AG04449 (cell line): ENCODE measurements around the gene FANK1.

Experiments
- CTCF ChIA-PET: fragments of 350-600 bp; formaldehyde crosslinking; extraction: SDS; loops from one replicate; lab custom pipeline; 2021; ENCODE audit warnings: antibody characterized with exemption; lab: Yijun Ruan, JAX
- POLR2A ChIA-PET: fragments of 400-600, 350-600 bp; formaldehyde crosslinking; extraction: SDS; loops from one replicate; lab custom pipeline; 2020; ENCODE audit warnings: antibody characterized with exemption, inconsistent platforms; lab: Yijun Ruan, JAX
- DNase-seq: peaks from one replicate; pipeline ENCODE4 v3.0.0-alpha.2; 2010; ENCODE audit warnings: low read depth, low spot score
- H3K4me3 ChIP-seq: 2 replicates; pipeline ENCODE4 v1.5.1; 2011; ENCODE audit warnings: low read depth, mild to moderate bottlenecking, control low read depth, low read length
- TF ChIP-seq, protein P1 (sequence below): IDR thresholded peaks from one replicate; pipeline ENCODE4 v1.5.1; 2011; ENCODE audit warnings: mild to moderate bottlenecking, moderate library complexity, low read length, control low read depth, inconsistent platforms; ENCODE audit not compliant: insufficient read depth; ENCODE audit errors: missing control alignments

Gene FANK1

DNA sequence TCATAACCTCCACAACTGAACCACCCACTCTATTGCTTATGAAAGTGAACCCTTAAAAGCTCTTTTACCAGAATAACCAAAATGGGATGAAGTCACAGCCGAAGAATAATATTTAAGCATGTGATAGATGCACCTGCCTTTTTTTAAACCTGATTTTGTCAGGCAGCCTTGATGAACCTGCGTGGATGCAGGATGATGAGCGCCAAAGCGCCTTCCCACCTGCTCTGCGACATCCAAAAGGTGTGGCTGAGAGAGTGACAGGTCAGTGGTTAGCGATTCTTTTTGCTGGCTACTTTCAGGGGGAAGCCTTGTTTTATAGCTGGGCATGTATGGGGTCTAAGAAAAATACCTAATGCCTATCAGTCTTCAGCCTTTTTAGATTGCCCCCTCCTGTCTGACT is 157.8 kb downstream of the FANK1 start:
- CTCF ChIA-PET, result no interaction called here
- DNase-seq, result no peak
- POLR2A ChIA-PET, result no interaction called here
- TF ChIP-seq, protein P1, sequence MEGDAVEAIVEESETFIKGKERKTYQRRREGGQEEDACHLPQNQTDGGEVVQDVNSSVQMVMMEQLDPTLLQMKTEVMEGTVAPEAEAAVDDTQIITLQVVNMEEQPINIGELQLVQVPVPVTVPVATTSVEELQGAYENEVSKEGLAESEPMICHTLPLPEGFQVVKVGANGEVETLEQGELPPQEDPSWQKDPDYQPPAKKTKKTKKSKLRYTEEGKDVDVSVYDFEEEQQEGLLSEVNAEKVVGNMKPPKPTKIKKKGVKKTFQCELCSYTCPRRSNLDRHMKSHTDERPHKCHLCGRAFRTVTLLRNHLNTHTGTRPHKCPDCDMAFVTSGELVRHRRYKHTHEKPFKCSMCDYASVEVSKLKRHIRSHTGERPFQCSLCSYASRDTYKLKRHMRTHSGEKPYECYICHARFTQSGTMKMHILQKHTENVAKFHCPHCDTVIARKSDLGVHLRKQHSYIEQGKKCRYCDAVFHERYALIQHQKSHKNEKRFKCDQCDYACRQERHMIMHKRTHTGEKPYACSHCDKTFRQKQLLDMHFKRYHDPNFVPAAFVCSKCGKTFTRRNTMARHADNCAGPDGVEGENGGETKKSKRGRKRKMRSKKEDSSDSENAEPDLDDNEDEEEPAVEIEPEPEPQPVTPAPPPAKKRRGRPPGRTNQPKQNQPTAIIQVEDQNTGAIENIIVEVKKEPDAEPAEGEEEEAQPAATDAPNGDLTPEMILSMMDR, result no peak
- H3K4me3 ChIP-seq, result no peak overlapping the region

DNA sequence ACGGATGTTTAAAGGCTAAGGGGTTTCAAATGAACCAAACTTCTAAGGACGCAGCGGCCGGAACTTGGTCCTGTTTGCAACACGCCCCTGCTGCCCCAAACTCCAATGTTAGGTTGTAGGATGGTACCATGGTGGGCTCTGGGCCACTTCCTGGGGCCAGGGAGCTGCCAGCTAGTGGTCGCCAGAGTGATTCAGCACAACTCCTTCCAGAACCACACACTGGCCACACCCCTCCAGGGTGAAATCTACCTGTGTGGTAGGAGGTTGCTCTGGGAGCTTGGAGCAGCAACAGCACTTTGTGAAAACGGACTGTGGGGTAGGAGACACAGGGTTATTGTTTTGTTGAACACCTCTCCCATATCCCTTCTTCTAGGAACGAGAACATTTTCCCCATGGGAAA is 161.1 kb downstream of the FANK1 start:
- TF ChIP-seq, protein P1, result no peak

DNA sequence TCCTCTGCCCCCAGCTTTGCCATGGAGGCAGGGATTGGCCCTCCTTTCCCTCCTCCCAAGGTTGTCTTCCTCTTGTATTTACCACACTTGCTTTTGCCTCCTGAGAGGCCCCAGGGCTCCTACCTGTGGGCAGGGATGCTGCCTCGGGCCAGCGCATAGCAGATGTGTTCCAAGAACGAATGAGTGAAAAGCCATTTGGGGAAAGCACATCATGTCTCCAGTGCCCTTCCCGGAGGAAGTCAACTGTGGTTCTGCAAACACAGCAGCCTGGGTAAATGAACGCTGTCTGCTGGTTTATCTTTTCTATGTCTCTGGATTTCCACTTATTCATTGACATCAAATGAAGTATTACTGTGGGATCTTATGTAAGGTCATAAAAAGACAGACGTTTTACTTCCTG is 161.7 kb downstream of the FANK1 start:
- no peak for DNase-seq
- POLR2A ChIA-PET, result no interaction called here
- CTCF ChIA-PET, result no interaction called here
- no peak overlapping the region for H3K4me3 ChIP-seq
- TF ChIP-seq, protein P1, result no peak

More for the DNA sequence above, 161.1 kb downstream of the FANK1 start:
- DNase-seq, result no peak
- ChIA-PET CTCF (no interaction called here), POLR2A (no interaction called here)
- H3K4me3 ChIP-seq, result no peak overlapping the region

DNA sequence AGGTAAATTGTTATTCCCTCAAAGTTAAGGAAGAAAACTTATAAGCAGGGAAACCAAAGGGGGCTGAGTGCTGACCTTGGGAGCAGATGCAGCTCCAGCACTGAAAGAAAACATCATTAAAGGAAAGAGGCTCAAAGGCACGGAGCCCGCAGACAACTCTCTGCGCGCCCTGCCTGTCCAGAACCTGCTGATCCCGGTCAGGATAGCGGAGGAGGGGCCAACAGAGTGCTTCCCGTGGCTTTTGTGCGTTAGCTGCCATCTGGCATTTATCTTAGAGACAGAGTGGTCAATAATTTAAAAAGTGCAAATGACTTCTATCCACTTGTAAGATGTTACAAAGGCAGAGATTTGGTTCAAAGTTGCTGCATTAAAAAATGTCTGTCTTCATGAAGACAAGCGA is 162.1 kb downstream of the FANK1 start:
- ChIA-PET CTCF (no interaction called here), POLR2A (interaction anchor here (1.3 kb wide), 1 partner anchor 22 kb away, joined by 3 read pairs; no protein-coding TSS in a partner anchor)
- H3K4me3 ChIP-seq, result no peak overlapping the region
- TF ChIP-seq, protein P1, result no peak
- DNase-seq, result no peak
